GM12801 (cell line): ENCODE results near the gene PDCD4.

Experiments used
- CTCF ChIP-seq: IDR thresholded peaks from one replicate; pipeline ENCODE4 v1.5.1; 2011; ENCODE audit warnings: control low read depth; ENCODE audit not compliant: insufficient read length; ENCODE audit errors: extremely low read depth

PDCD4 gene

GRCh38 chr10:110881905-110882304 lies 10.2 kb downstream of the PDCD4 start:
- no peak for TF ChIP-seq CTCF

GRCh38 chr10:110883924-110884323 lies 12.2 kb downstream of the PDCD4 start:
- no peak for TF ChIP-seq CTCF

GRCh38 chr10:110885932-110886674 lies 14.4 kb downstream of the PDCD4 start:
- no peak for TF ChIP-seq CTCF

- no peak for TF ChIP-seq CTCF
These were observed 15.8 kb downstream of the PDCD4 start for GRCh38 chr10:110887560-110887959.

GRCh38 chr10:110892602-110893288 lies 21.0 kb downstream of the PDCD4 start:
- TF ChIP-seq CTCF = no peak

GRCh38 chr10:110893559-110894179 lies 21.9 kb downstream of the PDCD4 start:
- TF ChIP-seq CTCF = no peak

GRCh38 chr10:110897184-110897583 lies 25.5 kb downstream of the PDCD4 start:
- TF ChIP-seq CTCF = no peak
